Karpas-422 (cell line): ENCODE data around the gene ST7. TPM values are rescaled to one million over a fixed set of nuclear protein-coding genes. Genes with fewer than 3 reads are reported as not detected.

Experiments
- DNase-seq: peaks from one replicate; pipeline ENCODE4 v3.0.0-alpha.2; 2015
- H2AFZ ChIP-seq: fragments of 200-600 bp; sonication (generic); 2 replicates; pipeline ENCODE4 v1.6.1; 2014; ENCODE audit warnings: antibody characterized with exemption, low read length, mixed read lengths
- H3K27ac ChIP-seq: fragments of 200-600 bp; sonication (generic); 2 replicates; pipeline ENCODE4 v1.5.1; 2014; ENCODE audit warnings: mild to moderate bottlenecking, low read length, moderate library complexity
- H3K27me3 ChIP-seq: fragments of 200-600 bp; sonication (generic); 2 replicates; pipeline ENCODE4 v1.6.1; 2014; ENCODE audit warnings: low read length, mixed read lengths
- H3K36me3 ChIP-seq: fragments of 200-600 bp; sonication (generic); 2 replicates; pipeline ENCODE4 v1.6.1; 2014; ENCODE audit warnings: low read length, mixed read lengths; ENCODE audit not compliant: insufficient read depth
- H3K4me1 ChIP-seq: fragments of 200-600 bp; sonication (generic); 2 replicates; pipeline ENCODE4 v1.6.1; 2014; ENCODE audit warnings: mild to moderate bottlenecking, low read length, mixed read lengths
- H3K4me2 ChIP-seq: fragments of 200-600 bp; sonication (generic); 2 replicates; pipeline ENCODE4 v1.6.1; 2014; ENCODE audit warnings: low read length, low read depth, mild to moderate bottlenecking; ENCODE audit not compliant: poor library complexity, severe bottlenecking
- H3K4me3 ChIP-seq: fragments of 200-600 bp; sonication (generic); 2 replicates; pipeline ENCODE4 v1.5.1; 2014; ENCODE audit warnings: mild to moderate bottlenecking, antibody characterized with exemption, low read length, mixed read lengths
- H3K79me2 ChIP-seq: fragments of 200-600 bp; sonication (generic); 2 replicates; pipeline ENCODE4 v1.6.1; 2014; ENCODE audit warnings: mild to moderate bottlenecking, low read length, mixed read lengths
- H3K9ac ChIP-seq: fragments of 200-600 bp; sonication (generic); 2 replicates; pipeline ENCODE4 v1.6.0; 2014; ENCODE audit warnings: low read length
- H3K9me2 ChIP-seq: fragments of 200-600 bp; sonication (generic), shearing (Covaris generic); replicated peaks from 2 replicates; pipeline ENCODE4 v1.6.0; 2014; ENCODE audit warnings: mild to moderate bottlenecking, low read length, moderate library complexity; ENCODE audit not compliant: insufficient read depth
- H3K9me3 ChIP-seq: fragments of 300-700, 200-600 bp; sonication (generic); 2 replicates; pipeline ENCODE4 v1.6.1; 2014; ENCODE audit warnings: low read length, mixed read lengths
- H4K20me1 ChIP-seq: fragments of 200-600 bp; sonication (generic); 2 replicates; pipeline ENCODE4 v1.6.1; 2014; ENCODE audit warnings: mild to moderate bottlenecking, antibody characterized with exemption, low read length, low read depth; ENCODE audit not compliant: insufficient read depth
- total RNA-seq: library from RNA; depleted of rRNA; stranded (reverse); fragments of >200 nt; shearing (Covaris generic); gene quantifications from 2 replicates; pipeline ENCODE4 v1.2.3, GENCODE V29; 2014; ENCODE audit warnings: low replicate concordance

ST7 gene
- total RNA-seq, 1 experiment from 2014 or later: 4.6 TPM

DNA sequence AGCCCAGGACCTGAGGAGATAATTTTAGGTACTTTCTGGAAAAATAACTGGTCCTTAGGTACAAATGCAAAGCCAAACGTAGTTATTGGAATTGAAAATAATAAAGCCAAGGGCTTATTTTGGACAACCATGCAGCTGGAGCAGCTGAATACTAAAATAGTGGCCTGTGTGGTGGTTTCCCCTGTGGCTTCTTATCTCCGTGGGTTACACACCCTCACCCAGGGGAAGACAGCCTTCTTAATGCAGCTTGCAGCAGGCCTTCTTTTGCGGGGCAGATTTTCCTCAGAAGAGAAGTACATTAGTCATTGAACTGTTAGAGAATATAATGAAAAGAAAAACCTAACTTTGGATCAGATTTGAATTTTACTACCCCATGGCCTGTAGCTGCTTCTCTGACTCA is 133.5 kb downstream of the ST7 start:
- Histone ChIP-seq H3K27me3 (no peaks in the 10 kb centered on the region), H3K4me1 (no peaks in the 10 kb centered on the region), H3K79me2 (no peaks in the 10 kb centered on the region), H3K36me3 (no peaks in the 10 kb centered on the region), H2AFZ (no peak overlapping the region), H3K9me3 (no peaks in the 10 kb centered on the region), H3K4me3 (no peak overlapping the region), H3K4me2 (no peak overlapping the region), H3K9ac (no peak overlapping the region), H3K27ac (no peak overlapping the region), H3K9me2 (no peaks in the 10 kb centered on the region), H4K20me1 (peaks cover 6% of the 10 kb centered on the region; the same call in 1 of the 2 replicates)
- DNase-seq: no peak

DNA sequence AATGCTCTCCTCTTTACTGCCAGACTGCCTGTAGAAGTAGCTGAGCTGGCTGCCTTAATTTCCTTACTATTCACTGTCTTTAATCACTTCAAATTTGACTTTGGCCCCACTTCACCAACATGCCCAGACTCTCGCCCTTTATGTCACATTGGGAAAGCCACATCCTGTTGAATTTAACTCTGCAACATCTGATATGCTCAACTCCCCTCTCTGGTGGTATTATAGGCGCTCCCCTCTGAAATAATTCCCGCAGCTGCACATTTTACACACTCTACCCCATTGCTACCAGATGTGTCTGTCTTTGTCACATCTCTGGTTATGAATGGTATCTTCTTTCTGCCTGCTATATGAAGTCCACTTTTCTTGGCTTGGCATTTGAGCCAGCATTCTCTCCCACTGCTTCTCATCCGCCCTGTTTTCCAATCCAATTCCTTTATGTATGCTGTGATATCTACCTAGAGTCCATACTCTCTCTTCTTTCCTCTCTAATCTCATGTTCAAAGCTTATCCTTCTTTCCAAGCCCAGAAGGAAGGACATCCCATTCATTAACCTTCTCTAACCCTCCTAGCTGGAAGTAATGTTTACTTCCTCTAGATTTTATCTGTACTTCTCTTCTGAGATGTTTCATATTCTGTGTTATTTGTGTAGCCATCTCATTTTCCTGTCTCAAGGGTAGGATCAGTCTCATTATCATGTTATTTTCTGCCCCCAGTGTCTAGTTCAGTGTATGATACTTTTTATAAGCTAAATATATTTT is 134.5 kb downstream of the ST7 start:
- Histone ChIP-seq H3K4me2 (no peak overlapping the region), H4K20me1 (peaks cover 6% of the 10 kb centered on the region; the same call in 1 of the 2 replicates), H3K4me1 (no peaks in the 10 kb centered on the region), H3K9me3 (no peaks in the 10 kb centered on the region), H3K4me3 (no peak overlapping the region), H3K27ac (no peak overlapping the region), H3K36me3 (no peaks in the 10 kb centered on the region), H3K9ac (no peak overlapping the region), H3K79me2 (no peaks in the 10 kb centered on the region), H2AFZ (no peak overlapping the region), H3K27me3 (no peaks in the 10 kb centered on the region), H3K9me2 (no peaks in the 10 kb centered on the region)
- peak; percentile 14 for DNase-seq

DNA sequence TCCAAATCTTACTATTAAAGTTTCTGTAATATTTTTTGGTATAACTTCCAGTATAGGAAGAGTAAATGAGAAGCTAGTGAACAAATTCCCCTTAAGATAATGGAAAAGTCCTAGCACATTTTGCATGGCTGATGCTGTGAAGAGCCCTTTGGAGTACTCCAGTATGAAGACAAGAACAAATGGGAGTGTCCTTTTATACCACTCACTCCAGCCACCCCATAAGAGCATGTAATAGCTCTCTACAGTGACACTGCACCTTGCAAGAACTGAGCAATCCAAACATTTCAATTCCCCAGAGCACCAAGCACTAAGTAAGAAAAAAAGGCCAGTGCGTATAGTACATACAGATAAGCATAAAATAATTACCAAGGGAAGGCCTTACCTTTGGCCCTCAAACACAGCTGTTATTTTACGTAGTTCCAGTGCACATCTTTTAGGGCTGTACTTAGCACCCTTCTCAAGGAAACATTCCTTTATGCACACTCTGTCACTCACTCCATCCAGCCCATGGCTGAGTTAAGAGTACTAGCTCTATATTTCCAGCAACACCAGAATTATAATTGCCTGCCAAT is 135.4 kb downstream of the ST7 start:
- Histone ChIP-seq H3K36me3 (no peaks in the 10 kb centered on the region), H3K27me3 (no peaks in the 10 kb centered on the region), H3K4me1 (no peaks in the 10 kb centered on the region), H3K9ac (no peak overlapping the region), H3K4me3 (no peak overlapping the region), H2AFZ (no peak overlapping the region), H3K9me2 (no peaks in the 10 kb centered on the region), H4K20me1 (peaks cover 6% of the 10 kb centered on the region; the same call in 1 of the 2 replicates), H3K79me2 (no peaks in the 10 kb centered on the region), H3K9me3 (no peaks in the 10 kb centered on the region), H3K27ac (no peak overlapping the region), H3K4me2 (no peak overlapping the region)
- DNase-seq: no peak

DNA sequence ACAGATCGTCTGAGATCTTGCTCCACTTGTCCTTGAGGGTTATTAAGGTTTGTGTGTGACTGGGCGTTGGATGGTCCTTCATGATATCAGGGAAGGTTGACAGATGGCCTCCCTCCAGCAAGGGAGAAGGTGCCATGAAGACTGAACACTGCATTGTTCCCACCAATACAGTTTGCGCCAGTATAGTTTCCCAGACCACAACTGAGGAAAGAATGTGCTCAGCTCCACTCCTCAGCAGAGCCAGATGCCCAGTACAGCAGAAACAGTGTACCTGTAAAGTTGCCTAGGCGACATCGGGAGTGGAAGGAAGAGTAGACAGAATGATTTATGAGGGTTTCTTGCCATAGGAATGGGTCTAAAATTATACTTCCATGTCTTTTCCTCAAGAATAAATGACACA is 137.5 kb downstream of the ST7 start:
- DNase-seq: no peak
- no peak overlapping the region for H3K4me2 ChIP-seq
- no peaks in the 10 kb centered on the region for H3K79me2 ChIP-seq
- H4K20me1 ChIP-seq: no peaks in the 10 kb centered on the region
- H3K27ac ChIP-seq: no peak overlapping the region
- H3K4me1 ChIP-seq: no peaks in the 10 kb centered on the region
- no peak overlapping the region for H3K9ac ChIP-seq
- H3K9me2 ChIP-seq: no peaks in the 10 kb centered on the region
- no peak overlapping the region for H2AFZ ChIP-seq
- no peak overlapping the region for H3K4me3 ChIP-seq
- H3K36me3 ChIP-seq: no peaks in the 10 kb centered on the region
- H3K27me3 ChIP-seq: no peaks in the 10 kb centered on the region
- H3K9me3 ChIP-seq: no peaks in the 10 kb centered on the region

DNA sequence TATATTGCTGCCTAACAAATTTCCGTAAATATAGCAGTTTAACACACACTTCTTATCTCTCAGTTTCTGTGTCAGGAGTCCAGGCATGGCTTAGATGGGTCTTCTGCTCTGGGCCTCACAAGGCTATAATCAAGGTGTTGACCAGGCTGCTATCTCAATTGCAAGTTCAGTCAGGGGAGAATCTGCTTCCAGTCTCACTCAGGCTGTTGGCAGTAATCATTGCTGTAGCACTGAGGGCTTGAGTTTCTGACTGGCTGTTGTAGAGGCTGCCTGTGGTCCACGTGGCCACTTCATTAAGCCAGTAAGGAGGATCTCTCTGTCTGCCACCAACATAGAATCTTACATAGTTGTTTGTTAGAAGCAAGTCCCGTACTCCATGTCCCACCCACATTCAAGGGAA is 138.4 kb downstream of the ST7 start:
- Histone ChIP-seq H3K9ac (no peak overlapping the region), H3K79me2 (no peaks in the 10 kb centered on the region), H3K4me3 (no peak overlapping the region), H3K9me2 (no peaks in the 10 kb centered on the region), H3K4me2 (no peak overlapping the region), H3K4me1 (no peaks in the 10 kb centered on the region), H3K36me3 (no peaks in the 10 kb centered on the region), H2AFZ (no peak overlapping the region), H3K9me3 (no peaks in the 10 kb centered on the region), H4K20me1 (no peaks in the 10 kb centered on the region), H3K27me3 (no peaks in the 10 kb centered on the region), H3K27ac (no peak overlapping the region)
- no peak for DNase-seq

DNA sequence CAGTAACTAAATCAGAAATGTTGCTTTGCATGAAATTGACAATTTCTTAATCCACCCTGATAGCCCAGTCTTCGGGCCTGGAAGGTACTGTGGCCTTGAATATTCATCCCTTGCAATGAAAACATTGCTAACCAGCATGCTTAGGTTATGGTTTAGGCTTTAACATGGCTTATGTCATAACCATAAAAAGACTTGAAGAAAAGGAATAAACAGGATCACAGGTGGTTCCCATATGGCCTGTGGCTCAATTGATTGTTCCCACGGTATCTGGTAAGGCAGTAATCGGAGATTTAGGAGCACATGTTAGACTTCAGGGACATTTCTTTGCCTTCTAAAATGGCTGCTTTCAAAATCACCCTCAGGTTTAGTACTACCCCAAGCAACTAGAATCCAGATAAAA is 139.5 kb downstream of the ST7 start:
- Histone ChIP-seq H3K36me3 (no peaks in the 10 kb centered on the region), H3K79me2 (no peaks in the 10 kb centered on the region), H3K9me2 (no peaks in the 10 kb centered on the region), H3K27me3 (no peaks in the 10 kb centered on the region), H2AFZ (no peak overlapping the region), H3K27ac (no peak overlapping the region), H4K20me1 (no peaks in the 10 kb centered on the region), H3K4me1 (no peaks in the 10 kb centered on the region), H3K4me2 (no peak overlapping the region), H3K4me3 (no peak overlapping the region), H3K9me3 (no peaks in the 10 kb centered on the region), H3K9ac (no peak overlapping the region)
- DNase-seq: no peak

DNA sequence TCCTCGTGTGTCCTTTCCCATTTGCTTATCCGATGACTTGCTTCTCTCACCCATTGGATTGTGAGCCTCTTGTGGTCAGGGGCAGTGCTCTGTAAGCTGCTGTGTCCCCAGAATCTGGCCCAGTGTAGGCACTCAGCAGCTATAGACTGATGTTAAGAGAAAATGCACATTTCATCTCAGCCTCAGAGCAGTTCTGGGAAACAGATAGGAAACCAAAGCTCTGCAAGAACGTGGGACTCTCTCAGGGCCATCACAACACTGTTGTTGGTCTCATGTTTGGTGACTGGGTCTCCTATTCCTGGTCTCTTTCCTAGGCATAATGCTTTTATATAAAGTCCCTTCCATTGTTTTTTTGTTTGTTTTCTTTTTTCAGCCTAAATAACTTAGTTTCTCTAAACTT is 141.2 kb downstream of the ST7 start:
- H3K9me3 ChIP-seq: no peaks in the 10 kb centered on the region
- H3K36me3 ChIP-seq: no peaks in the 10 kb centered on the region
- H3K79me2 ChIP-seq: no peaks in the 10 kb centered on the region
- no peak overlapping the region for H2AFZ ChIP-seq
- no peak overlapping the region for H3K4me2 ChIP-seq
- H3K27ac ChIP-seq: no peak overlapping the region
- no peak for DNase-seq
- H3K9me2 ChIP-seq: no peaks in the 10 kb centered on the region
- H3K4me3 ChIP-seq: no peak overlapping the region
- H3K4me1 ChIP-seq: no peaks in the 10 kb centered on the region
- H3K27me3 ChIP-seq: no peaks in the 10 kb centered on the region
- no peaks in the 10 kb centered on the region for H4K20me1 ChIP-seq
- H3K9ac ChIP-seq: no peak overlapping the region

DNA sequence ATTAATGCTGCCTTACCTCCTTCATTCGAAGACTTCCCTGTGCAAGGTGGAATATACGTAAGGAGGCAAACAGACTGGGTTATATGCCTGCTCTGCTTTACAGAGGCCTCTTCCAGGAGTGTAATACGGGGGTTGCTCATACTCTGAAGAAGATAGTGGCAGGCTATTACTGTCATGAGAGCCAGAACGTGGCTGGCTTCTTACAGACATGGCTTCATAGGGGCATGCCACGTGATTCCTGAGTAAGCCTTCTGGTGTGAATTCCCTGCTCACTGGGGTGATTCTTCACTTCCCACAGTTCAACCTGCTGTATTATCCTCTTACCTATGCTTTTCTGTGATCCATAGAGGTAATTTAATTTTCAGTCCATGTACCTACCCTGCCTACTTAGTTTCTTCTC is 141.8 kb downstream of the ST7 start:
- DNase-seq: no peak
- H3K9ac ChIP-seq: no peak overlapping the region
- no peaks in the 10 kb centered on the region for H3K79me2 ChIP-seq
- H3K9me2 ChIP-seq: no peaks in the 10 kb centered on the region
- no peak overlapping the region for H3K4me3 ChIP-seq
- no peak overlapping the region for H2AFZ ChIP-seq
- H3K4me1 ChIP-seq: no peaks in the 10 kb centered on the region
- no peaks in the 10 kb centered on the region for H3K36me3 ChIP-seq
- H4K20me1 ChIP-seq: no peaks in the 10 kb centered on the region
- H3K4me2 ChIP-seq: no peak overlapping the region
- H3K27me3 ChIP-seq: no peaks in the 10 kb centered on the region
- H3K9me3 ChIP-seq: no peaks in the 10 kb centered on the region
- no peak overlapping the region for H3K27ac ChIP-seq
